Pulmonary artery endothelial cell (primary cell): ENCODE results near the gene PASK. TPM values are rescaled to one million over a fixed set of nuclear protein-coding genes. Genes with fewer than 3 reads are reported as not detected.

ENCODE experiments used
- DNase-seq: peaks from one replicate; pipeline ENCODE4 v3.0.0-alpha.2; 2011; ENCODE audit warnings: low read depth, low spot score
- total RNA-seq: library from RNA; depleted of rRNA; stranded (reverse); fragments of >200 nt; gene quantifications from 2 replicates; pipeline ENCODE4 v1.2.3, GENCODE V29; 2014

PASK gene
- total RNA-seq, 1 donor from 2014 or later: 5.5 TPM

- DNase-seq: no peak
Measured at GRCh38 chr2:241148239-241148638, 1.0 kb downstream of the PASK start.

- DNase-seq: no peak
Measured at GRCh38 chr2:241147336-241147735, 1.9 kb downstream of the PASK start.

- no peak for DNase-seq
Measured at GRCh38 chr2:241146286-241146685, 3.0 kb downstream of the PASK start.

DNA sequence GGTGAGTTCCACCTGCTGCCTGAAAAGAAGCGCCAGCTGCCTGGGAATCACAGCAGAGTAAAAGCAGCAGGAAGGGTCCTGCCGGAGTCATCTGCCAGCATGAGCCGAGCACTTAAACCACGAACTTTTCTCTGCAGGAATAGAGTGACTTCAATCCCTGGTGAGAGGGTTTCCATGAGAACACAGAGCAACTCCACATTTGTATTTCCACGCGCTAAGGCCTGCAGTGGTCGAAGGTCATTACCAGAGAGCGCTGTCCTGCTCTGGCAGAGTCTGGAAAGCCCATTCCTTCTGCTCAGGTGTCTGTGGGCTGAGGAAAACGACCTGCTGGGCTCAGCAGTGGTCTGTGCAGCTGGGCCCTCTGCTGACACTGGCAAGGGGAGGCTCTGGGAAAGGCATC lies 6.7 kb downstream of the PASK start:
- no peak for DNase-seq

GRCh38 chr2:241142063-241142462 lies 7.2 kb downstream of the PASK start:
- DNase-seq: no peak

DNA sequence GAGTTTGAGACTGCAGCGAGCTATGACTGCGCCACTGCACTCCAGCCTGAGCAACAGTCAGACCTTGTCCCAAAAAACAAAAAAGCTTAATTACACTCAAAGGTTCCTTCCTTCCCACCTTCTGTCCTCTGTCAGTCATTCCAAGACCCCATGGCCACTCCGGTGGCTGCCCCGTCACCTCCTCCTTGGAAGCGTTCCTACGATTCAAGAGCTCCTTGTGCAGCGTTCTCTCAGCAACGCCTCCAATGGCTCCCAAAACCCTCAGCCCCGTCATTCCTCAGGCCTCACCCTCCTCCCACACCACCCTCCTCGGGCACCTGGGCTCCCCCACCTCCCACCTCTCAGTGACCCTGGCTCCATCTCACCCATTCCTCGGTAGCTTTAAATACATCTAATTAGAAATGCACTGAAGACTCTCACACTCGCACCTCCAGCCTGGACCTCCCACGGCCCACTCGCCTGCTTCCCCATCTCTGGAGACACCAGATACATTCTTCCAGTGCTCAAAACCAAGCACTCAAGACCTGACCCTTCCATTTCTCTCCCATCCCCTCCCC lies 8.0 kb downstream of the PASK start:
- DNase-seq: no peak

- DNase-seq: no peak
Measured at GRCh38 chr2:241140445-241140840, 8.8 kb downstream of the PASK start.

- no peak for DNase-seq
Measured at GRCh38 chr2:241139531-241140444, 9.5 kb downstream of the PASK start.

DNA sequence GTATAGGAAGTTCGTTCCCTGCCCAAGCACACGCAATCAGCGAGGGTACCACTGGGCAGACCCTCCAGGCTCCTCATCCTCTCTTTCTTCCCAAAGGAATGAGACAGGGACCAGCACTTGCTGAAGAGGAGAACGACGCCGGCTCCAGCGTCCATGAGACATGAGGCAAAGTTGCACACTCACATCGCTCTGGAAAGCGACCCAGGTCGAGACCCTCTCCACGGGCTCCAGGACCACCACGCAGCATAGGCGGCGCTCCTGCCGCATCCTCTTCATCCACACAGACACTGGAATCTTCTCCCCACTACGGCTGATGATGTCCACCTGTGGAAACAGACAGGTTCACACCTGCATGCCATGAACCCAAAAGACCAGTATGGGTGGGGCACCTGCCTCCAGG lies 10.8 kb downstream of the PASK start:
- DNase-seq: no peak

- no peak for DNase-seq
Measured at GRCh38 chr2:241137276-241138190, 11.7 kb downstream of the PASK start.

GRCh38 chr2:241136661-241137260 lies 12.5 kb downstream of the PASK start:
- no peak for DNase-seq

DNA sequence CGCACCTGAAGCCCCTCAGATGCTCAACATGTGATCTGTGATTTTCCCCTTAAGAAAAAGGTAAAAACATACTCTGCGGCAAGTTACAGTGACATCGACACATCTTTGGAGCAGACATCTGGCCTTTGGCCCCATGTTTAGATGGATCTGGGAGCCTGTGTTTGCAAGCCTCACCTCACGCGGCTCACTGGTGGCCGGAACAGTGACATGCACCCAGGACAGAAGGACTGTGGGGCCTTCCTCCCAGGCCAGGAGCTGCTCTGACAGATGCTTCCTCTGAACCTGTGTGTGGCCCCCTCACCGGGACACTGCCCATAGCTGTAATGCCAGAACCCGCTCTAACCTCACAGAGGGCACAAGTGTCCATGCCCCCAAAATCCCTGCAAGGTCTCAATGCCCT lies 13.1 kb downstream of the PASK start:
- DNase-seq: no peak

- DNase-seq: no peak
Measured at GRCh38 chr2:241135737-241136136, 13.5 kb downstream of the PASK start.

- no peak for DNase-seq
Measured at GRCh38 chr2:241134711-241135110, 14.6 kb downstream of the PASK start.

DNA sequence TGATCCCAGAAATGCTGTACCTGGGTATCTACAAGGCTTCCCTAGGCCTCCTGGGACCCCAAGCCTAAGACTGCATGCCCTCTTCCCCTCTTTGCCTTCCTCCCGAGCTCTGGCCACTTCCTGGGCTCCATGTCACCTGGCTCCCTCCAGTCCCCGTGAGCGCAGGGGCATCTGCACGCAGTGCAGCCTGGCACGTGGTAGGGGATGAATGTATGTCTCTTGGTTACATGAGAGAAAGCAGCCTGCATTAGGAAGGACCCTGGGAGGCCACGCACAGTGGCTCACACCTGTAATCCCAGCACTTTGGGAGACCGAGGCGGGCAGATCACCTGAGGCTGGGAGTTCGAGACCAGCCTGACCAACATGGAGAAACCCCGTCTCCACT lies 15.8 kb downstream of the PASK start:
- no peak for DNase-seq

GRCh38 chr2:241132538-241133435 lies 16.5 kb downstream of the PASK start:
- no peak for DNase-seq

DNA sequence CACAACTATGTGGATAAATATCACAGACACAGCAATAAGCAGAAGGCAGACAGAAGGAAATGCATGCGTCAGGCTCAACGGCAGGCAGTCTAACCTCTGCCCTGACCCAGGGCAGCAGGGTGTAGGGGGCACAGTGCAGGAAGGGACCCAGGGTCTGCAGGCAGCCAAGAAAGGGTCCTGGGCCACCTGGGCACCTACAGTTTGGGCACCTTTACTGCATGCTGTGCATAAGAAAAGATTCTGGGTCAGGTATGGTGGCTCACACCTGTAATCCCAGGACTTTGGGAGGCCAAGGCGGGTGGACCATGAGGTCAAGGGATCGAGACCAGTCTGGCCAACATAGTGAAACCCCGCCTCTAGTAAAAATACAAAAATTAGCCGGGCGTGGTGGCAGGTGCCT lies 17.7 kb downstream of the PASK start:
- DNase-seq: no peak

DNA sequence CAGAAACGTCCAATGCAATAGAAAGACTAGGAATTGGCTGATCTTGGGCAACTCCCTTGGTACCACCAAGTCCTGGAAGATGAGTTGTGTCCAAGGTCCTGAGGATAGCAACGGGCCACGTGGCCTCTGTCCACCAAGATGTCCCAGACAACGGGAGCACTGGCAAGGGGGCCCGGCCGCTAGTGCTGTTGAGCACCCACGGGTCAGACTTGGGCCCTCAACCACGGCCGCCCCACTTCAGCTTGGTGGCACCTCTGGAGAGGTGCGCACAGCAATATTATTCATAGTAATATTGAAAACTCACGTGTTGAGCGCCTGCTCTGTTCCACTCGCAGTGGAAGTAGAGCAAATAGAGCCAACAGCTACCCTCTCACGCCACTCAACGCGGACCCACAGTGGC lies 19.0 kb downstream of the PASK start:
- no peak for DNase-seq

DNA sequence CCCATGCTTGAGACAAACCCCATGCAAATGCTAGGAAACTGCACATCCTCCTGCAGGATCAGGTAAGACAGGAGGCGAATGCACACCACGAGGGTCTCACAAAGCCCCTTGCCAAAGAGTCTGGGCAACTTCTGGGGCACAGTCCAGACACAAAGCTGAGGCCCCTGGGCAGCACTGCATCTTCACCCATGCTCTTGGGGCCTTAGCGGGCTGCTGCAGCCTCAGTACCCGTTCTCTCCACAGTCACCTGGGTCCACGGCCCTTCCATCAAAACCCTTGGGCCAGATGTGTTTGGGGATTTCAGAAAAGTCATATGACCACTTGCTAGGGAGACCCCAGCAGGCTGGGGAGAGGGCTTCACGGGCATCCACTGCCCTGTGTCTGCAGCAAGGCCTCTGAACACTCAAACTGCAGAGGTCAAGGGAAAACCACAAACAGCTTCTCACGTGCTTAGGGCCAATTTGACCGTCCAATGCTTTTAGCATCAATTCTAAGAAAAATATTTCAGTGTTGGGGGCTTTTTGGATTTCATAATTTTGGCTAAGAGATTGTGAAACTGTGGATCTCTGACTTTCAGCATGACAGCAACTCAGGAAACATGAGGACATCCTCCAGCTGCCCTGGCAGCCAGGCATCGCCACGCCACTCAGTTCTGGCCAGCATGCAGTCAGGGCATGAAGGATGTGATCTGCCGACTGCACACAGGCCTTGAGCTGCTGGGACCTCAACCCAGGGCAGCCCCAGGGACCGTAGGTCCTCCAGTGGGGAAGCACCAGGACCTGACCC lies 20.0 kb downstream of the PASK start:
- DNase-seq: no peak

GRCh38 chr2:241128266-241128665 lies 21.0 kb downstream of the PASK start:
- no peak for DNase-seq
